Measurements from ENCODE around the gene SNX9.

GRCh38 chr6:157812425-157813171 lies 10.4 kb upstream of the SNX9 start:
- TF ChIP-seq CTCF (IDR thresholded peaks at IDR 0.05) (no peak), POLR2A (IDR thresholded peaks at IDR 0.05) (no peak), EP300 (IDR thresholded peaks at IDR 0.05) (no peak), POLR2AphosphoS5 (IDR thresholded peaks at IDR 0.05) (no peak)
